ENCODE results near the gene FAM76B.
A peak's percentile ranks its signal among the peaks of the same experiment; 100 is the strongest.

Gene FAM76B

DNA sequence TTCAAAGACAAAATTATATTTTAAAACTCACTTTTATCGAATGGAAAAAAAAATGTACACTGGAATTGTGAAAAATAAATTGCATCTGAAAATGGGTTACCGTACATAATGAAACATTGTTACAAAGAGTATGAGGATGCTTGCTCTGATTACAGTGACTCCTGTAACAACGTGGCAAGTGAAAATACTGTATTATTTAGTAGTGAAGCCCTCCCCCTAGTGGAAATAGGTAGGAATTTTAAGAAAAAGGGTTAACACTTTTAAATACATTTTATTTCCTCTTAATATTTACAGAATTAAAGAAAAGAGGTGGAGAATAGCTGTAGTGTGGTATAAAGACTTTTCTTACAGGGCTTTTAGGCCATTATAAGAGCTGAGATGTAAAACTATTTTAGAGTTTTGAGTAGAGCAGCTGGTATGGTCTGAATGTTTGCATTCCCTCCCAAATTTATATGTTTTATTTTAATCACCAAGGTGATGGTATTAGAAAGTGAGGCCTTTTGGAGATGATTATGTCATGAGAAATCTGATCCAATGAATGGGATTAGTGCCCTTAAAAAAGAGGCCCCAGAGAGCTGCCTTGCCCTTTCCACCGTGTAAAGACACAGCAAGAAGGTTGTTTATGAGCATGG is 25.2 kb downstream of the FAM76B start:
- H3K36me3 ChIP-seq: peaks cover 7% of the 10 kb centered on the region
- no peak overlapping the region for H3K27ac ChIP-seq
- TF ChIP-seq, protein P1, sequence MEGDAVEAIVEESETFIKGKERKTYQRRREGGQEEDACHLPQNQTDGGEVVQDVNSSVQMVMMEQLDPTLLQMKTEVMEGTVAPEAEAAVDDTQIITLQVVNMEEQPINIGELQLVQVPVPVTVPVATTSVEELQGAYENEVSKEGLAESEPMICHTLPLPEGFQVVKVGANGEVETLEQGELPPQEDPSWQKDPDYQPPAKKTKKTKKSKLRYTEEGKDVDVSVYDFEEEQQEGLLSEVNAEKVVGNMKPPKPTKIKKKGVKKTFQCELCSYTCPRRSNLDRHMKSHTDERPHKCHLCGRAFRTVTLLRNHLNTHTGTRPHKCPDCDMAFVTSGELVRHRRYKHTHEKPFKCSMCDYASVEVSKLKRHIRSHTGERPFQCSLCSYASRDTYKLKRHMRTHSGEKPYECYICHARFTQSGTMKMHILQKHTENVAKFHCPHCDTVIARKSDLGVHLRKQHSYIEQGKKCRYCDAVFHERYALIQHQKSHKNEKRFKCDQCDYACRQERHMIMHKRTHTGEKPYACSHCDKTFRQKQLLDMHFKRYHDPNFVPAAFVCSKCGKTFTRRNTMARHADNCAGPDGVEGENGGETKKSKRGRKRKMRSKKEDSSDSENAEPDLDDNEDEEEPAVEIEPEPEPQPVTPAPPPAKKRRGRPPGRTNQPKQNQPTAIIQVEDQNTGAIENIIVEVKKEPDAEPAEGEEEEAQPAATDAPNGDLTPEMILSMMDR (IDR thresholded peaks at IDR 0.05): peak; percentile 31
- peaks cover 7 to 9% of the 10 kb centered on the region in 2 experiments for H3K4me1 ChIP-seq (ENCODE audit: control insufficient read depth in 1 of 2, insufficient read depth in 1 of 2, low read depth in 1 of 2, low read length in 1 of 2)
- no peaks in the 10 kb centered on the region for H3K27me3 ChIP-seq
- no peaks in the 10 kb centered on the region for H3K9me3 ChIP-seq
- no peak overlapping the region for H3K4me3 ChIP-seq (ENCODE audit: low read depth in 1 of 2, low read length in 1 of 2)

DNA sequence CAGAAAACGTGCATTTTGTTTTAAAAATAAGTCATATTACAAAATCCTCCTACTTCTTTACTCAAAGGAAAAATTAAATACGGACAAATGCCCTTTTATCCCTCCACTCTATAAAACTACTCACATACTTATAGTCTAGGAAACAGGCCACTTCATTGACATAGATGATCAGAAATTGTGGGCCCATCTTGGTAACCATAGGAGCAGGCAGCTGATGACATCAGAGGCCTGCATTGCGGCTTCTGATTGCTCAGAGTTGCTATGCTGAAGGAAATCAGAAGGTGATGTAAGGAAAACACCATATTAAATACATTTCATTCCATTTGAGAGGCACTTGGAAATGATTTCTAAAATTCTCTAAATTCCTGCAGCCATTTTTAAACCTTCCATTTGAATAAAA is 27.0 kb downstream of the FAM76B start:
- no peaks in the 10 kb centered on the region for H3K9me3 ChIP-seq
- TF ChIP-seq, protein P1 (IDR thresholded peaks at IDR 0.05): no peak
- no peak overlapping the region for H3K4me3 ChIP-seq (ENCODE audit: low read depth in 1 of 2, low read length in 1 of 2)
- peaks cover 4 to 6% of the 10 kb centered on the region in 2 experiments for H3K4me1 ChIP-seq (ENCODE audit: control insufficient read depth in 1 of 2, insufficient read depth in 1 of 2, low read depth in 1 of 2, low read length in 1 of 2)
- H3K36me3 ChIP-seq: no peaks in the 10 kb centered on the region
- H3K27ac ChIP-seq: no peak overlapping the region
- H3K27me3 ChIP-seq: no peaks in the 10 kb centered on the region

GRCh38 chr11:95760941-95761340 is 28.6 kb downstream of the FAM76B start:
- H3K9me3 ChIP-seq: no peaks in the 10 kb centered on the region
- no peaks in the 10 kb centered on the region for H3K36me3 ChIP-seq
- H3K27me3 ChIP-seq: no peaks in the 10 kb centered on the region
- no peak overlapping the region for H3K4me3 ChIP-seq (ENCODE audit: low read depth in 1 of 2, low read length in 1 of 2)
- H3K27ac ChIP-seq: no peak overlapping the region
- TF ChIP-seq, protein P1 (IDR thresholded peaks at IDR 0.05): no peak
- no peaks in the 10 kb centered on the region for H3K4me1 ChIP-seq (ENCODE audit: control insufficient read depth in 1 of 2, insufficient read depth in 1 of 2, low read depth in 1 of 2, low read length in 1 of 2)

DNA sequence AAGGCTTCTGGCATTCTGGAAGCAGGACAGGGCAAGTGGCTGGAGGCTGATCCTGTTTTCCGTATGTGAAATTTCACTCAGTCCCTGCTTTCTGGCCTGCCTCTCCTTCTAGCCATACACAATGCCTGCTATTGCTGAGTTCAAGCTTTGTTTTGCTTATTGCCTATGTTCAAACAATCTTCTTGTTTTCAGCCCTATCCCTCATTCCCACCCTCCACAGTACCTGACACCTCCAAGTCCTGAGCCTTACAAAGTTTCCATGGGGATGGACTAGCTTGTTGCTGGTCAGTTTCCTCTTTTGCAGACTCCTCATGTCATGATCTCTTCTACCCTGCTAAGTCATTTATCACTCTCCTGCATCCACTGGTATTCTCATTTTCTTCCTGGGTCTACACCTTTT is 38.1 kb downstream of the FAM76B start:
- no peaks in the 10 kb centered on the region for H3K4me1 ChIP-seq (ENCODE audit: control insufficient read depth in 1 of 2, insufficient read depth in 1 of 2, low read depth in 1 of 2, low read length in 1 of 2)
- no peak overlapping the region for H3K4me3 ChIP-seq (ENCODE audit: low read depth in 1 of 2, low read length in 1 of 2)
- no peaks in the 10 kb centered on the region for H3K27me3 ChIP-seq
- no peak overlapping the region for H3K27ac ChIP-seq
- no peaks in the 10 kb centered on the region for H3K36me3 ChIP-seq
- H3K9me3 ChIP-seq: no peaks in the 10 kb centered on the region
- TF ChIP-seq, protein P1 (IDR thresholded peaks at IDR 0.05): no peak

GRCh38 chr11:95750101-95750500 is 39.5 kb downstream of the FAM76B start:
- TF ChIP-seq, protein P1 (IDR thresholded peaks at IDR 0.05): no peak
- no peak overlapping the region for H3K4me3 ChIP-seq (ENCODE audit: low read depth in 1 of 2, low read length in 1 of 2)
- H3K36me3 ChIP-seq: no peaks in the 10 kb centered on the region
- no peaks in the 10 kb centered on the region for H3K4me1 ChIP-seq (ENCODE audit: control insufficient read depth in 1 of 2, insufficient read depth in 1 of 2, low read depth in 1 of 2, low read length in 1 of 2)
- no peaks in the 10 kb centered on the region for H3K9me3 ChIP-seq
- H3K27ac ChIP-seq: no peak overlapping the region
- no peaks in the 10 kb centered on the region for H3K27me3 ChIP-seq
